Peyer's patch (tissue), 4 donors: Measurements from ENCODE around the gene LGI2. TPM values are rescaled to one million over a fixed set of nuclear protein-coding genes. Genes with fewer than 3 reads are reported as not detected.
A peak's percentile ranks its signal among the peaks of the same experiment; 100 is the strongest.

ENCODE experiments used
- DNase-seq, 3 donors: peaks; one replicate each; pipeline ENCODE4 v3.0.0-alpha.2; 2017 to 2019
- H3K27ac ChIP-seq, 4 donors: fragments of 200-600 bp; sonication (generic); one replicate each; pipeline ENCODE4 v1.5.1; 2016 to 2019
- H3K27me3 ChIP-seq, 2 donors: fragments of 200-600 bp; sonication (generic); one replicate each; pipeline ENCODE4 v1.5.1; 2019
- H3K36me3 ChIP-seq, 3 donors: fragments of 200-600 bp; sonication (generic); one replicate each; pipeline ENCODE4 v1.5.1; 2016 to 2019
- H3K4me1 ChIP-seq, 4 donors: fragments of 200-600 bp; sonication (generic); one replicate each; pipeline ENCODE4 v1.5.1; 2016 to 2019
- H3K4me3 ChIP-seq, 4 donors: fragments of 200-600 bp; sonication (generic); 1 replicate in 3 of 4; 2 replicates in 1 of 4; pipeline ENCODE4 v1.5.1; 2016 to 2019; ENCODE audit warnings: mild to moderate bottlenecking in 1 of 4
- H3K9me3 ChIP-seq, 4 donors: fragments of 200-600 bp; sonication (generic); one replicate each; pipeline ENCODE4 v1.5.1; 2016 to 2019; ENCODE audit warnings: mild to moderate bottlenecking in 1 of 4
- POLR2A ChIP-seq, 2 donors: fragments of 450-650 bp; IDR thresholded peaks; one replicate each; pipeline ENCODE4 v1.5.1; 2017; ENCODE audit warnings: antibody characterized with exemption in 2 of 2, mild to moderate bottlenecking in 2 of 2, moderate library complexity in 2 of 2
- total RNA-seq, 4 donors: library from RNA; depleted of rRNA; stranded (reverse); fragments of >200 nt; gene quantifications; one replicate each; pipeline ENCODE4 v1.1.0, GENCODE V29; 2016
- TF ChIP-seq, protein P1 (sequence below), 6 experiments: fragments of 450-650 bp in 4 of 6; fragments of 200-600 bp in 2 of 6; sonication (generic) in 1 of 6; IDR thresholded peaks; one replicate each; pipeline ENCODE4 v1.5.1; 2017 to 2019; ENCODE audit warnings: antibody characterized with exemption in 6 of 6, mild to moderate bottlenecking in 3 of 6, moderate library complexity in 1 of 6

LGI2 gene
- total RNA-seq, 4 donors from 2014 or later: 0.40 to 0.83 (median 0.66) TPM; not detected in 1

GRCh38 chr4:24973747-24974601 lies 56.8 kb downstream of the LGI2 start:
- Histone ChIP-seq H3K36me3 (no peaks in the 10 kb centered on the region), H3K4me1 (no peaks in the 10 kb centered on the region), H3K4me3 (no peak overlapping the region), H3K27me3 (no peaks in the 10 kb centered on the region), H3K9me3 (no peaks in the 10 kb centered on the region), H3K27ac (peak overlapping the region in 1 of 4 donors; percentile 1)
- DNase-seq: peak in 1 of 3 donors; percentile 66
- TF ChIP-seq POLR2A (IDR thresholded peaks at IDR 0.05): no peak
- TF ChIP-seq, protein P1, sequence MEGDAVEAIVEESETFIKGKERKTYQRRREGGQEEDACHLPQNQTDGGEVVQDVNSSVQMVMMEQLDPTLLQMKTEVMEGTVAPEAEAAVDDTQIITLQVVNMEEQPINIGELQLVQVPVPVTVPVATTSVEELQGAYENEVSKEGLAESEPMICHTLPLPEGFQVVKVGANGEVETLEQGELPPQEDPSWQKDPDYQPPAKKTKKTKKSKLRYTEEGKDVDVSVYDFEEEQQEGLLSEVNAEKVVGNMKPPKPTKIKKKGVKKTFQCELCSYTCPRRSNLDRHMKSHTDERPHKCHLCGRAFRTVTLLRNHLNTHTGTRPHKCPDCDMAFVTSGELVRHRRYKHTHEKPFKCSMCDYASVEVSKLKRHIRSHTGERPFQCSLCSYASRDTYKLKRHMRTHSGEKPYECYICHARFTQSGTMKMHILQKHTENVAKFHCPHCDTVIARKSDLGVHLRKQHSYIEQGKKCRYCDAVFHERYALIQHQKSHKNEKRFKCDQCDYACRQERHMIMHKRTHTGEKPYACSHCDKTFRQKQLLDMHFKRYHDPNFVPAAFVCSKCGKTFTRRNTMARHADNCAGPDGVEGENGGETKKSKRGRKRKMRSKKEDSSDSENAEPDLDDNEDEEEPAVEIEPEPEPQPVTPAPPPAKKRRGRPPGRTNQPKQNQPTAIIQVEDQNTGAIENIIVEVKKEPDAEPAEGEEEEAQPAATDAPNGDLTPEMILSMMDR (IDR thresholded peaks at IDR 0.05): no peak

DNA sequence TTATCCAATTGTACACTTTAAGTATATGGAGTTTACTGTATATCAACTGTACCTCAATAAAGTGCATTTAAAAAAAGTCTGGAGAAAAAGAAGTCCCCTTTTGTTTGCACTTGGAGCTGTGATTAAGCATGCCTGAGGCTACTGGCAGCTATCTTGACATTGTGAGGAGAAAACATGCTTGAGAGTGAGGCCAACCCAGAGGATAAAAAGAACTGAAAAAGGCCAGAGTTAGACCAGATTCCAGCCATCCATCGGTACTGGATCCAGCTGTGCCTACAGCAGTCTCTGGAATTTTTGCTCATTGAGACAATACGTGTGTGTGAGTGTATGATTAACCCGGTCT lies 57.4 kb downstream of the LGI2 start:
- no peaks in the 10 kb centered on the region for H3K36me3 ChIP-seq
- no peaks in the 10 kb centered on the region for H3K9me3 ChIP-seq
- peak overlapping the region in 1 of 4 donors; percentile 1 for H3K27ac ChIP-seq
- no peaks in the 10 kb centered on the region for H3K27me3 ChIP-seq
- H3K4me3 ChIP-seq: no peak overlapping the region
- no peak for DNase-seq
- H3K4me1 ChIP-seq: no peaks in the 10 kb centered on the region
- TF ChIP-seq POLR2A (IDR thresholded peaks at IDR 0.05): no peak
- TF ChIP-seq, protein P1 (IDR thresholded peaks at IDR 0.05): no peak

- Histone ChIP-seq H3K36me3 (no peaks in the 10 kb centered on the region), H3K9me3 (peaks cover 0 to under 1% (median 0%) of the 10 kb centered on the region in 4 donors), H3K4me1 (no peaks in the 10 kb centered on the region), H3K4me3 (no peak overlapping the region), H3K27ac (no peak overlapping the region), H3K27me3 (no peaks in the 10 kb centered on the region)
- TF ChIP-seq, protein P1 (IDR thresholded peaks at IDR 0.05): no peak
- no peak for TF ChIP-seq POLR2A (IDR thresholded peaks at IDR 0.05)
- peak in 1 of 3 donors; percentile 64 for DNase-seq
These were observed 59.6 kb downstream of the LGI2 start for GRCh38 chr4:24971192-24971591.

DNA sequence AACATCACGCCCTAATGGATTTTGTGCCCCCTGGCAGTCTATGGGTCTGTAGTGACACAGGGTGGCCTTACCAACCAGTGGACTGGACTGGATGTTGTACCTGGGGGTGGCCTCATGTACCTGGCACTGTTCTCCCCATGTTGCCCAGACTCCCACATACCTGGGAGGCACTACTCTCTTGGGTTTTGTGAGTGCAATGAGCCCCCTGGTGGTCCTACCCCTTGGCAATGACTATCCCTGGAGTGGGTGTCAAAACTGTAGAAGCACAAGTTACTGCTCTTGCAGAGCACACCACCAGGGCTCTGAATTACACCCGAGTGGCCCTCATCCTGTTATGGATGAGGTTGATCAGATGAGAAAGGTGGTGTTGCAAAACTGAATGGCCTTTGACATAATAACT lies 60.1 kb downstream of the LGI2 start:
- DNase-seq: no peak
- Histone ChIP-seq H3K27me3 (no peaks in the 10 kb centered on the region), H3K27ac (no peak overlapping the region), H3K4me3 (no peak overlapping the region), H3K36me3 (no peaks in the 10 kb centered on the region), H3K9me3 (peaks cover 0 to 6% (median 0%) of the 10 kb centered on the region in 4 donors), H3K4me1 (no peaks in the 10 kb centered on the region)
- TF ChIP-seq POLR2A (IDR thresholded peaks at IDR 0.05): no peak

GRCh38 chr4:24970191-24970590 lies 60.6 kb downstream of the LGI2 start:
- H3K4me1 ChIP-seq: no peaks in the 10 kb centered on the region
- H3K36me3 ChIP-seq: no peaks in the 10 kb centered on the region
- no peak for DNase-seq
- H3K27ac ChIP-seq: no peak overlapping the region
- H3K27me3 ChIP-seq: no peaks in the 10 kb centered on the region
- H3K4me3 ChIP-seq: no peak overlapping the region
- TF ChIP-seq POLR2A (IDR thresholded peaks at IDR 0.05): no peak
- TF ChIP-seq, protein P1 (IDR thresholded peaks at IDR 0.05): no peak
- H3K9me3 ChIP-seq: peaks cover 0 to 6% (median 0%) of the 10 kb centered on the region in 4 donors

- Histone ChIP-seq H3K9me3 (peaks cover 0 to 6% (median 0%) of the 10 kb centered on the region in 4 donors), H3K27me3 (no peaks in the 10 kb centered on the region), H3K4me1 (no peaks in the 10 kb centered on the region), H3K4me3 (no peak overlapping the region), H3K27ac (no peak overlapping the region), H3K36me3 (no peaks in the 10 kb centered on the region)
- TF ChIP-seq POLR2A (IDR thresholded peaks at IDR 0.05): no peak
- TF ChIP-seq, protein P1 (IDR thresholded peaks at IDR 0.05): no peak
- no peak for DNase-seq
These were observed 61.3 kb downstream of the LGI2 start for GRCh38 chr4:24969486-24969885.
